SU-DHL-6 (cell line): ENCODE results near the gene KCTD14.

Experiments used
- CTCF ChIP-seq: fragments of 200-600 bp; sonication (generic); IDR thresholded peaks from one replicate; pipeline ENCODE4 v1.5.1; 2017; ENCODE audit warnings: antibody characterized with exemption, mild to moderate bottlenecking, low read length, moderate library complexity; ENCODE audit not compliant: insufficient read depth, poor library complexity, severe bottlenecking
- EZH2phosphoT487 ChIP-seq: fragments of 200-600 bp; sonication (generic), shearing (Covaris generic); conservative IDR thresholded peaks from 2 replicates; pipeline ENCODE4 v1.6.1; 2018; ENCODE audit warnings: mild to moderate bottlenecking, antibody characterized with exemption, low read length, moderate library complexity, mixed read lengths

GRCh38 chr11:78022397-78023396 is at the start of gene KCTD14:
- TF ChIP-seq CTCF (no peak), EZH2phosphoT487 (no peak)
